Ectodermal cell (in vitro differentiated cells): ENCODE data around the gene ELL.

Experiments used
- H3K27ac ChIP-seq: 2 replicates; pipeline ENCODE4 v1.7.0; 2013; ENCODE audit warnings: mild to moderate bottlenecking, low read depth, low read length; ENCODE audit not compliant: insufficient read depth, poor library complexity, severe bottlenecking
- H3K27me3 ChIP-seq: 2 replicates; pipeline ENCODE4 v1.7.0; 2013; ENCODE audit warnings: mild to moderate bottlenecking, low read length; ENCODE audit not compliant: insufficient read depth, control insufficient read depth, poor library complexity, severe bottlenecking
- H3K36me3 ChIP-seq: one replicate; pipeline ENCODE4 v1.7.0; 2013; ENCODE audit warnings: low read length; ENCODE audit not compliant: control insufficient read depth, insufficient read depth
- H3K4me1 ChIP-seq: one replicate; pipeline ENCODE4 v1.7.0; 2013; ENCODE audit warnings: low read length; ENCODE audit not compliant: control insufficient read depth, insufficient read depth
- H3K4me3 ChIP-seq: 2 replicates; pipeline ENCODE4 v1.7.0; 2013; ENCODE audit warnings: low read depth, low read length, control low read depth; ENCODE audit not compliant: insufficient read depth
- H3K9me3 ChIP-seq: 2 replicates; pipeline ENCODE4 v1.7.0; 2013; ENCODE audit warnings: mild to moderate bottlenecking, low read length, moderate library complexity; ENCODE audit not compliant: control insufficient read depth
- WGBS, 2 experiments: methylation state at CpG; one replicate each; pipeline ENCODE4 v1.1.7; 2013; ENCODE audit warnings: missing lambda C conversion rate in 2 of 2; 5-methylcytosine and 5-hydroxymethylcytosine counted together

The ELL gene

DNA sequence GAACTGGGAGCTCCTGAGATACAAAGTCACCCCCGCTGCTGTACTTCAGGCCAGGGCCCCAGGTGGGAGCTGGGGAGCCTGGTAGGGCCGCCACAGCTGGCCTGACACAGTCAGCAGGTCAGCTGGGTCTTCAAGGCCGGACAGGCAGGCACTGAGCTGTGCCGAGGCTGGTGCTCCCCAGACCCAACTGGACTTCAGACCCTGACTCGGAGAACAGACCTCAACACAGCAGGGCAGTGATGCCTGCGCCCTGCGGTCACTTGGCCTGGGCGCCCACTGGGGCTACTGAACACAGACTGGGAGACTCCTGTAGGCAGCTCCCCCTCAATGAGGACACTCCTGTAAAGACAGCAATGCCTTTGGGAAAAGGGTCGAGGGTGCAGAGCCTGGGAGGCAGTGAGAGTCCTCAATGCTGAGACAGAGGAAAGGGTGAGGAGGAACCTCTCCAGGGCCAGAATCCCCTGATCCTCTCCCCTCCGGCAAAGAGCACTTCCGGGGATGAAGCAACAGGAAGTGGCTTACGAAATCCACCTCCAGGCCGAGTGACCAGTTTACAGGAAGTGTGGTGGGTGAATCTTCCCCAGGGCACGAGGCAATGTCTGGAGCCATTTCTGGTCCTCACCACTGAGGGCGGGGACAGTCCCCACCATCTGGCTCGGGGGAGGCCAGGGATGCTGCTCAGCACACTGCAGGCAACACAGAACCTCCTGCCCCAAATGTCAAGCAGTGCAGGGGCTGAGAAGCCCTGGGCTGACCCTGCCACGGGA lies 43.1 kb downstream of the ELL start:
- WGBS, 2 experiments: 89 to 91% methylated on average over 17 of the region's 17 CpGs
- H3K27ac ChIP-seq: no peak overlapping the region
- H3K4me1 ChIP-seq: no peaks in the 10 kb centered on the region
- no peaks in the 10 kb centered on the region for H3K27me3 ChIP-seq
- H3K36me3 ChIP-seq: no peaks in the 10 kb centered on the region
- no peak overlapping the region for H3K4me3 ChIP-seq
- H3K9me3 ChIP-seq: no peaks in the 10 kb centered on the region

DNA sequence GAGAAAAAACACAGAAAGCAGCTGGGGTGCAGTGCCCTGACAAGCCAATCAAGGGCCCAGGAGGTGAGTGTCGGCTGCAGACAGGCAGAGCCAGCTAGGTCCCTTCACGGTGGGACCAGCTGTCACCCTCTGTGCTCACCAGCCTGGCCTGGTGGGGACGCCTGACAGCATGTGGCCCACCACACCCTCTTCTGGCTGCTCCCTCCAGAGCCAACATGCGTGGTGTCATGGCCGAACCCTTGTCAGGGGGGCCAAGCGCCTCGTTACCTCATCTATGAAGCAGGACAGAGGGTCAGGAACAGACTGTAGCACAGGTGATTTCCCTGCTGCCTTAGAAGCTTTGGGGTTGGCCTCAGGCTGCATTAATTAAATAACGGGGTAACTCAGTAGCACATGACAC lies 43.9 kb downstream of the ELL start:
- no peaks in the 10 kb centered on the region for H3K4me1 ChIP-seq
- no peaks in the 10 kb centered on the region for H3K9me3 ChIP-seq
- no peaks in the 10 kb centered on the region for H3K27me3 ChIP-seq
- H3K36me3 ChIP-seq: no peaks in the 10 kb centered on the region
- WGBS, 2 experiments: 86 to 87% methylated on average over 8 of the region's 8 CpGs
- no peak overlapping the region for H3K27ac ChIP-seq
- H3K4me3 ChIP-seq: no peak overlapping the region

DNA sequence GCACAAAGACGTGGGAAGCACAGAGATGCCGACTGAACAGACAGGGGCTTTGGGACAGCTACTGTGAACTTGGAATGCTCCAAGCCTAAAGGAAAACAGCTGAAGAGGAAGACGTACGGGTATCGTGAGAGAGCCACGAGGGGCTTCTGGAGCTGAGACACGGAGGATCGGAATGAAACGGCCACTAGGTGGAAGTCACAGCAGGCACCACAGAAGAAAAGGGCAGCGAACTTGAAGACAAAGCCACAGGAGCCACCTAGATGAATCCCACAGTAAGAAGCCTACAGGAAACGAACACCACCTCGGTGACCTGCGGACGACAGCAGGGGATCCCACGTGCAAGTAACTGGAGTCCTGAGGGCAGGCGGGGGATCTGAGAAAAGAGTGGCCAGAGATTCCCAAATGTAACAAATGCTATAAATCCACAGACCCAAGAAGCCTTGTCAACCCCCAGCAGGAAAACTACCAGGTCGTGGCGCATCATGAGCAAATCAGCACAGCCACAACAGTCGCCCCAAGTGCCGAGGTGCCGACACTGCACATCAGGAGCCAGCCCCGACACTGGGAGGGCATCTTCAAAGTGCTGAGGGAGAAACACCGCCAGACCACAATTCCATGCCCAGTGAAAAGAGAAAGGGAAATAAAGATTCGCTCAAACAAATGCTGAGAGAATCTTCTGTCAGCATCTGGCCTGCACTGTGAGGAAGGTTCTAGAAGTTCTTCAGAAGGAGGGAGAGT lies 44.7 kb downstream of the ELL start:
- H3K4me1 ChIP-seq: no peaks in the 10 kb centered on the region
- H3K36me3 ChIP-seq: no peaks in the 10 kb centered on the region
- no peak overlapping the region for H3K27ac ChIP-seq
- no peaks in the 10 kb centered on the region for H3K27me3 ChIP-seq
- H3K4me3 ChIP-seq: no peak overlapping the region
- H3K9me3 ChIP-seq: no peaks in the 10 kb centered on the region
- 84 to 87% methylated on average over 24 of the region's 24 CpGs for WGBS, 2 experiments

GRCh38 chr19:18476507-18477041 lies 45.3 kb downstream of the ELL start:
- 95 to 96% methylated on average over 14 of the region's 14 CpGs for WGBS, 2 experiments
- H3K4me3 ChIP-seq: no peak overlapping the region
- H3K9me3 ChIP-seq: no peaks in the 10 kb centered on the region
- no peak overlapping the region for H3K27ac ChIP-seq
- no peaks in the 10 kb centered on the region for H3K36me3 ChIP-seq
- no peaks in the 10 kb centered on the region for H3K4me1 ChIP-seq
- no peaks in the 10 kb centered on the region for H3K27me3 ChIP-seq

DNA sequence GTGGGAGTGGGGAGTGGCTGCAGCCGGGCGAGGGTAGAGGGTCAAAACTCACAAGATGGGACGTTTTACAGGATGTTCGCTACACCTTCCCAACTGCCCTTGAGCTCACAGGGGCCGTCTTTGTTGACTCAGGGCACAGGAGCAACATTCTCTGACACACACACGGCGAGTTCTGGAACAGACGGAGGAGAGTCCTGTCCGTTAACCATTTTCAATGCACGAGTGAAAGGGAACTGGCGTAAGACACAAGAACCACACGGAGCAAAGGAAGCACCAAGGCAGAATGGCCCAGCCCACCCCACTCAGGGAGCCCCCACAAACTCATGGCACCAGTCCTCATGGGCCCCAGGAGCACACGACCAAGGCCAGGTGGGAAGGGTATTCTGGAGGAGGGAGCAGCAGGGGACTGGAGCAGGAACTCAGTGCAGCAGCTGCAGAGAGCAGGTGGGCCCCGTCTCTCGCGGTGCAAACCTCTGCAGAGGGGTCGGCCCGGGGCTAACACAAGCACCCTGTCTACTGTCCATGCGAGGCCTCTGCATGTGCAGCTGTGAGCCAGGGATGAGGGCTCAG lies 46.0 kb downstream of the ELL start:
- WGBS, 2 experiments: 90% methylated on average over 19 of the region's 19 CpGs
- H3K36me3 ChIP-seq: no peaks in the 10 kb centered on the region
- H3K27me3 ChIP-seq: no peaks in the 10 kb centered on the region
- H3K27ac ChIP-seq: no peak overlapping the region
- no peak overlapping the region for H3K4me3 ChIP-seq
- H3K9me3 ChIP-seq: no peaks in the 10 kb centered on the region
- no peaks in the 10 kb centered on the region for H3K4me1 ChIP-seq

GRCh38 chr19:18475004-18475453 lies 46.8 kb downstream of the ELL start:
- WGBS, 2 experiments: 97 to 98% methylated on average over 5 of the region's 5 CpGs
- H3K36me3 ChIP-seq: no peaks in the 10 kb centered on the region
- no peak overlapping the region for H3K27ac ChIP-seq
- peaks cover 5% of the 10 kb centered on the region for H3K4me1 ChIP-seq
- no peak overlapping the region for H3K4me3 ChIP-seq
- no peaks in the 10 kb centered on the region for H3K9me3 ChIP-seq
- no peaks in the 10 kb centered on the region for H3K27me3 ChIP-seq

GRCh38 chr19:18474366-18474887 lies 47.4 kb downstream of the ELL start:
- H3K4me1 ChIP-seq: peaks cover 5% of the 10 kb centered on the region

GRCh38 chr19:18473706-18474087 lies 48.2 kb downstream of the ELL start:
- H3K27ac ChIP-seq: no peak overlapping the region
- no peaks in the 10 kb centered on the region for H3K9me3 ChIP-seq
- 94 to 96% methylated on average over 8 of the region's 8 CpGs for WGBS, 2 experiments
- H3K36me3 ChIP-seq: no peaks in the 10 kb centered on the region
- peaks cover 5% of the 10 kb centered on the region for H3K4me1 ChIP-seq
- H3K27me3 ChIP-seq: no peaks in the 10 kb centered on the region
- no peak overlapping the region for H3K4me3 ChIP-seq

More at GRCh38 chr19:18474366-18474887, 47.4 kb downstream of the ELL start:
- 91 to 92% methylated on average over 13 of the region's 13 CpGs for WGBS, 2 experiments
- no peaks in the 10 kb centered on the region for H3K27me3 ChIP-seq
- no peaks in the 10 kb centered on the region for H3K9me3 ChIP-seq
- H3K27ac ChIP-seq: no peak overlapping the region
- H3K36me3 ChIP-seq: no peaks in the 10 kb centered on the region
- no peak overlapping the region for H3K4me3 ChIP-seq

DNA sequence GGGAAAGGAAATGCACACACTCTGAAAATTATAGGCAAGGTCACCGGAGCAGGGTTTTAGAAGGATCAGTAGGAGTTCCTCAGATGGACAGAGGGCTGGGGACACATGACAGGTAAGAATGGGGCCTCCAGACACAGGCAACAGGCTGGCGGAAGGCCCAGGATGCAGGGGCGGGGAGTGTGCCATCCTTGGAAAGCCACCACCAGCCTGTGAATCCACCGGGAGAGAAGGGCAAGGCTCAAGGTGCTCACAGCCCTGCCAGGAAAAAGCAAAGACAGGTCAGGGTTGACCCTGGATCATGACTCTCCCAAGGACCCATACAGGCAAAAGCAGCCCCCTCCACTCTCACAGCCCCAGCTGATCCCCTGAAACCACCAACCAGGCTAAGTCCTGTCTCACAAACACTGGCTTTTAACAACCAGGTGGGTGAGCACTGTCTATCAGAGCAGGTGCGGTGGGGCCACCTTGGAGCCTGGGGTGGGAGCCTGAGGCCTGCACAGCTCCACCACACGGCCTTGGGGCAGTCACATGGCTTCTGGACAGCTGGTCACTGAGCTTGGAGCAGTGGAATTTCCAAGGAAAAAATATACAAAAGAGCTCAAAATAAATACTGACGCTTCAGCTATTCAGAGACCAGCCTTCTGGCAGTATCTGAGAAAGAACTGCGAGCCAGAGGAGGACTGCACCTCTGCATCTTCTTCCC lies 48.7 kb downstream of the ELL start:
- Histone ChIP-seq H3K9me3 (no peaks in the 10 kb centered on the region), H3K4me3 (no peak overlapping the region), H3K4me1 (peaks cover 5% of the 10 kb centered on the region), H3K36me3 (no peaks in the 10 kb centered on the region), H3K27ac (no peak overlapping the region), H3K27me3 (no peaks in the 10 kb centered on the region)
- WGBS, 2 experiments: 89 to 90% methylated on average over 8 of the region's 8 CpGs
